ENCODE measurements around the gene HIPK2. TPM values are rescaled to one million over a fixed set of nuclear protein-coding genes. Genes with fewer than 3 reads are reported as not detected.

Gene HIPK2
- total RNA-seq, 1 donor from 2014 or later, result 61.5 TPM

DNA sequence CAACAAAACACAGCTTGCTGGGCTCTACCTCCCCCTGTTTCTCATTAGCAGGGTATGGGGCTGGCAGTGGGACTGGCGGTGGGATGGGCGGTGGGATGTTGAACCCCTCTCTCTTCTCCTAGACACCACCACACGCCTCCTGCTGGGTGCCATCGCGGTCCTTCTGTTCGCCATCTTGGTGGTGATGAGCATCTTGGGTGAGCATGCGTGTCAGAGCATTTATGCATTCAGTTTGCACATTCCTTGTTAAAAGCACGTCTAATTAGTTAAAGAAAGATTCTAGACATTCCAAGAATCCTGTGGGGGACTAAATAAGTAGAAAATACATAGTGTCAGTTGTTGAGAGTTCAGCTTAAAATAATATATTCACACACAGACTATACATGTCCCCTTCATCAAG is 241.6 kb downstream of the HIPK2 start:
- Mint-ChIP-seq H3K9me3 (peaks cover 2% of the 10 kb centered on the region), H3K4me3 (no peak overlapping the region), H3K36me3 (ENCODE audit: low read depth) (no peaks in the 10 kb centered on the region), H3K4me1 (no peaks in the 10 kb centered on the region), H3K27me3 (ENCODE audit: low read depth) (peaks cover 19% of the 10 kb centered on the region), H3K27ac (ENCODE audit: unreplicated experiment) (no peak overlapping the region)
- TF ChIP-seq CTCF (conservative IDR thresholded peaks at IDR 0.05), result no peak
- no peak for DNase-seq (ENCODE audit: low read depth, low spot score)

DNA sequence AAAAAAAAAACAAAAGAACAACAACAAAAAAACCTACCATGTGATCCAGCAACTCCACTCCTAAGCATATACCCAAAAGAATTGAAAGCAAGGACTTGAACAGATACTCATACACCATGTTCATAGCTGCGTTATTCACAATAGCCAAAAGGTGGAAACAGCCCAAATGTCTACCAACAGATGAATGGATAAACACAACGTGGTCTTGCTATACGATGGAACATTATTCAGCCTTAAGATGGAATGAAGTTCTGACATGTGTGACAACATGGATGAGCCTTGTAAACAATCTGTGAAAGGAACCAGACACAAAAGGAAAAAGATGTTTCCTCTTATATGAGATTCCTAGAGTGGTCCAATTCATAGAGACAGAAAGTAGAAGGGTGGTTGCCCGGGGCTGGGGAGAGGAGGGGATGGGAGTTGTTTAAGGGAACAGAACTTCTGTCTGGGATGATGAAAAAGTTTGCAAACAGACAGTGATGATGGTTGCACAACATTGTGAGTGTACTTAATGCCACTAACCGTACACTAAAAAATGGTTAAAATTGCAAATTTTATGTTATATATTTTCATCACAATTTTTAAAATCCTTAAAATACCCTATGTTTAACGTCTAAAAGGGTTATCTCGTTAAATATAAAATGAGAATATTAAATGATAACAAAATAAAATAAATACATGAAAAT is 242.7 kb downstream of the HIPK2 start:
- DNase-seq (ENCODE audit: low read depth, low spot score), result no peak
- no peaks in the 10 kb centered on the region for H3K4me1 Mint-ChIP-seq
- H3K9me3 Mint-ChIP-seq, result peaks cover 3% of the 10 kb centered on the region
- no peak for TF ChIP-seq CTCF (conservative IDR thresholded peaks at IDR 0.05)
- H3K27me3 Mint-ChIP-seq (ENCODE audit: low read depth), result peaks cover 22% of the 10 kb centered on the region
- no peak overlapping the region for H3K27ac Mint-ChIP-seq (ENCODE audit: unreplicated experiment)
- H3K36me3 Mint-ChIP-seq (ENCODE audit: low read depth), result no peaks in the 10 kb centered on the region
- H3K4me3 Mint-ChIP-seq, result no peak overlapping the region

DNA sequence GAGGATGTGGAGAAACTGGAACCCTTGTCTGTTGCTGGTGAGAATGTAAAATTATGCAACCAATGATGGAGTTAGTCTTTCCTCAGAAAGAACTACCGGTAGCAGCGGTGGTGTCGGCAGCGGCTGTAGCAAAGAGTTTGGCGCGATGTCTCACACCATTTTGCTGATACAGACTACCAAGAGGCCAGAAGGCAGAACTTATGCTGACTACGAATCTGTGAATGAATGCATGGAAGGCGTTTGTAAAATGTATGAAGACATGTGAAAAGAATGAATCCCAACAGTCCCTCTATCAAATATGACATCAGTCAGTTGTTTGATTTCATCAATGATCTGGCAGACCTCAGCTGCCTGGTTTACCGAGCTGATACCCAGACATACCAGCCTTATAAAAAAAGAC is 243.7 kb downstream of the HIPK2 start:
- H3K4me1 Mint-ChIP-seq, result no peaks in the 10 kb centered on the region
- no peaks in the 10 kb centered on the region for H3K36me3 Mint-ChIP-seq (ENCODE audit: low read depth)
- peaks cover 3% of the 10 kb centered on the region for H3K9me3 Mint-ChIP-seq
- peaks cover 22% of the 10 kb centered on the region for H3K27me3 Mint-ChIP-seq (ENCODE audit: low read depth)
- TF ChIP-seq CTCF (conservative IDR thresholded peaks at IDR 0.05), result no peak
- no peak overlapping the region for H3K27ac Mint-ChIP-seq (ENCODE audit: unreplicated experiment)
- H3K4me3 Mint-ChIP-seq, result no peak overlapping the region
- DNase-seq (ENCODE audit: low read depth, low spot score), result no peak

- no peak overlapping the region for H3K4me3 Mint-ChIP-seq
- H3K36me3 Mint-ChIP-seq (ENCODE audit: low read depth), result no peaks in the 10 kb centered on the region
- no peaks in the 10 kb centered on the region for H3K4me1 Mint-ChIP-seq
- no peak for TF ChIP-seq CTCF (conservative IDR thresholded peaks at IDR 0.05)
- H3K9me3 Mint-ChIP-seq, result peaks cover 3% of the 10 kb centered on the region
- H3K27me3 Mint-ChIP-seq (ENCODE audit: low read depth), result peaks cover 22% of the 10 kb centered on the region
- DNase-seq (ENCODE audit: low read depth, low spot score), result no peak
- H3K27ac Mint-ChIP-seq (ENCODE audit: unreplicated experiment), result no peak overlapping the region
Observed at GRCh38 chr7:139532636-139533155, 245.1 kb downstream of the HIPK2 start.

GRCh38 chr7:139531094-139531493 is 246.7 kb downstream of the HIPK2 start:
- Mint-ChIP-seq H3K27me3 (ENCODE audit: low read depth) (peaks cover 33% of the 10 kb centered on the region), H3K36me3 (ENCODE audit: low read depth) (no peaks in the 10 kb centered on the region), H3K27ac (ENCODE audit: unreplicated experiment) (no peak overlapping the region), H3K9me3 (peaks cover 3% of the 10 kb centered on the region), H3K4me1 (no peaks in the 10 kb centered on the region), H3K4me3 (no peak overlapping the region)
- no peak for DNase-seq (ENCODE audit: low read depth, low spot score)
- TF ChIP-seq CTCF (conservative IDR thresholded peaks at IDR 0.05), result no peak
